ENCODE measurements around the gene AFF2. TPM values are rescaled to one million over a fixed set of nuclear protein-coding genes. Genes with fewer than 3 reads are reported as not detected.

The AFF2 gene

DNA sequence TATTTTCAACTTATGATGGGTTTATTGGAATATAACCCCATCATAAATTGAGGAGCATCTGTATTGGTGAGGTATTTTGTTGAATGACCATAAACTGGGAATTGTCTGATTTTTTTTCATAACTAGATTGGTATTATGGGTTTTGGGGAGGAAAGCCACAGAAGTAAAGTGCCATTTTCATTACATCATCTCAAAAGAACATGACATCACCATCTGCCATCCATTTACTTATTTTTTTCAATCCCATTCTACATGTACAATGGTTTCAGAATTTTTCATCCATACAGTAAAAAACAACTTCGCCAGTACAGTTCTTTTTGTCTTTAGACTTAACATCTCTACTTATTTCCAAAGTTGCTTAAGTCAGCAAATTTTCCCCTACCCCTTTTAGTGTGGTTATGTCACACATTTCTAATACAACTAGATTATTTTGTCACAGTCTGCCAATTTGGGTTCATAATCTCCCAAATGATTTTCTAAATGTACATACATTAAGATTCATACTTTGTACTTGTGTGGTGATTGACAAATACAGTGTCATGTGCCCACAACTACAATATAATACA, 545.3 kb downstream of the AFF2 start:
- H3K4me3 ChIP-seq (ENCODE audit: low read length in 2 of 2): no peak overlapping the region
- no peak overlapping the region for H2BK12ac ChIP-seq (ENCODE audit: low read length)
- H3K14ac ChIP-seq (ENCODE audit: low read length): no peak overlapping the region
- H2BK5ac ChIP-seq (ENCODE audit: low read length): no peak overlapping the region
- H4K91ac ChIP-seq (ENCODE audit: low read depth, low read length, poor library complexity): no peak overlapping the region
- H3K4ac ChIP-seq (ENCODE audit: low read length): no peak overlapping the region
- H3K27ac ChIP-seq (replicated peaks; ENCODE audit: low read length): no peak overlapping the region
- H3K9me3 ChIP-seq (replicated peaks in 1 of 2; ENCODE audit: control insufficient read depth in 2 of 2, insufficient read depth in 1 of 2, low read depth in 1 of 2, low read length in 2 of 2): no peaks in the 10 kb centered on the region
- no peak overlapping the region for H3K23ac ChIP-seq (ENCODE audit: low read depth, low read length, poor library complexity)
- H3K18ac ChIP-seq (ENCODE audit: low read length): no peak overlapping the region
- no peaks in the 10 kb centered on the region for H3K4me1 ChIP-seq (ENCODE audit: control insufficient read depth in 2 of 2, insufficient read depth in 1 of 2, low read depth in 1 of 2, low read length in 2 of 2)
- no peak overlapping the region for H3K9ac ChIP-seq (ENCODE audit: low read depth, low read length, poor library complexity)
- no peaks in the 10 kb centered on the region for H3K79me1 ChIP-seq (ENCODE audit: low read depth, low read length)
- no peak overlapping the region for H2BK120ac ChIP-seq (ENCODE audit: low read depth, low read length)
- no peak for DNase-seq (ENCODE audit: low spot score)
- H2AK5ac ChIP-seq (ENCODE audit: low read depth, low read length): no peak overlapping the region
- no peaks in the 10 kb centered on the region for H3K36me3 ChIP-seq (replicated peaks in 1 of 2; ENCODE audit: control insufficient read depth in 2 of 2, insufficient read depth in 2 of 2, low read length in 2 of 2)
- H2AFZ ChIP-seq (ENCODE audit: low read length): no peak overlapping the region
- H3K4me2 ChIP-seq (ENCODE audit: insufficient read depth, low read length, poor library complexity, severe bottlenecking): no peak overlapping the region
- H2BK15ac ChIP-seq (ENCODE audit: low read length): no peak overlapping the region
- H3K27me3 ChIP-seq (ENCODE audit: control insufficient read depth in 3 of 3, insufficient read depth in 3 of 3, low read depth in 1 of 3, low read length in 3 of 3): no peaks in the 10 kb centered on the region
- no CpG with 5 or more reads among the region's 1 CpG for WGBS, 2 donors (ENCODE audit: extremely low coverage in 2 of 2, insufficient read length in 2 of 2, insufficient replicate concordance in 1 of 2)
- no peak overlapping the region for H4K8ac ChIP-seq (ENCODE audit: low read depth, low read length)

Small RNAs within 50 kb of the gene (small RNA-seq; reads per million reads assigned to genes)
- gene RN7SKP267 (ENCODE audit: insufficient read depth): not detected

Data from neuronal stem cell (in vitro differentiated cells).